HEK293 (cell line): ENCODE results near the gene MRO.

Experiments
- KLF1 ChIP-seq: fragments of 450-650 bp; formaldehyde crosslinking; IDR thresholded peaks from 2 replicates; pipeline ENCODE4 v1.5.1; 2016; ENCODE audit warnings: missing biosample characterization, missing genetic modification characterization
- YY1 ChIP-seq: fragments of 450-650 bp; formaldehyde crosslinking; IDR thresholded peaks from 2 replicates; pipeline ENCODE4 v1.5.1; 2018; ENCODE audit warnings: missing biosample characterization, missing genetic modification characterization
- ZNF629 ChIP-seq: fragments of 450-650 bp; formaldehyde crosslinking; IDR thresholded peaks from 2 replicates; pipeline ENCODE4 v1.5.1; 2017; ENCODE audit warnings: missing biosample characterization, missing genetic modification characterization
- ZNF830 ChIP-seq: fragments of 450-650 bp; IDR thresholded peaks from 2 replicates; pipeline ENCODE4 v1.5.0; 2018; ENCODE audit warnings: missing biosample characterization, missing genetic modification characterization, low read depth, mild to moderate bottlenecking, moderate library complexity
- TF ChIP-seq, protein P1 (sequence below): fragments of 450-650 bp; formaldehyde crosslinking; IDR thresholded peaks from 2 replicates; pipeline ENCODE4 v1.5.1; 2016; ENCODE audit warnings: missing biosample characterization, missing genetic modification characterization
- TF ChIP-seq, protein P2 (sequence below): fragments of 450-650 bp; formaldehyde crosslinking; IDR thresholded peaks from 2 replicates; pipeline ENCODE4 v1.5.1; 2016; ENCODE audit warnings: missing biosample characterization, missing genetic modification characterization
- TF ChIP-seq, protein P3 (sequence below): fragments of 450-650 bp; formaldehyde crosslinking; IDR thresholded peaks from 2 replicates; pipeline ENCODE4 v1.5.1; 2016; ENCODE audit warnings: missing biosample characterization, missing genetic modification characterization, borderline replicate concordance
- TF ChIP-seq, protein P4 (sequence below): fragments of 450-650 bp; formaldehyde crosslinking; optimal IDR thresholded peaks from 2 replicates; pipeline ENCODE3; 2016; ENCODE audit warnings: missing biosample characterization, mild to moderate bottlenecking, missing genetic modification characterization
- TF ChIP-seq, protein P5 (sequence below): fragments of 450-650 bp; formaldehyde crosslinking; IDR thresholded peaks from 2 replicates; pipeline ENCODE4 v1.5.1; 2016; ENCODE audit warnings: missing biosample characterization, missing genetic modification characterization
- TF ChIP-seq, protein P6 (sequence below): fragments of 450-650 bp; formaldehyde crosslinking; IDR thresholded peaks from 2 replicates; pipeline ENCODE4 v1.5.1; 2016; ENCODE audit warnings: missing biosample characterization, missing genetic modification characterization, low read depth

DNA sequence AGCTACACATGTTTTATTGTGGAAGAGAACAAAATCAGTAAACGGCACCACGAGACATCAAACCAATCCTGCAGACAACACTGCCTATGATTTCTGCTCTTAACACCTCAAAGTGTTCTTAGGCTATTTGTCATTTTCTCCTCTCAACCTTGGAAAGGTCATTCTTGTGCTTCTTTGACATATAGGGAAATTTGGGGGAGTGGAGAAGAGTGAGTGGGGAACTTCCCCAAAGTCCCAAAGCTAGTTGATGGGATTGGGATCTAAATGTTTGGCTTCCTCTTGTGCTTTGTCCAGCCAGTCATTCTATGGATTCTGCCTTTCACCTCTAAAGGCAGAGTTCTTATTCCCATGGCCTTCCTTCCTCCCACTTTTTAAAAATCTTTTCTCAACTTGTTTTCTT lies 5.8 kb upstream of the MRO start:
- TF ChIP-seq, protein P1, sequence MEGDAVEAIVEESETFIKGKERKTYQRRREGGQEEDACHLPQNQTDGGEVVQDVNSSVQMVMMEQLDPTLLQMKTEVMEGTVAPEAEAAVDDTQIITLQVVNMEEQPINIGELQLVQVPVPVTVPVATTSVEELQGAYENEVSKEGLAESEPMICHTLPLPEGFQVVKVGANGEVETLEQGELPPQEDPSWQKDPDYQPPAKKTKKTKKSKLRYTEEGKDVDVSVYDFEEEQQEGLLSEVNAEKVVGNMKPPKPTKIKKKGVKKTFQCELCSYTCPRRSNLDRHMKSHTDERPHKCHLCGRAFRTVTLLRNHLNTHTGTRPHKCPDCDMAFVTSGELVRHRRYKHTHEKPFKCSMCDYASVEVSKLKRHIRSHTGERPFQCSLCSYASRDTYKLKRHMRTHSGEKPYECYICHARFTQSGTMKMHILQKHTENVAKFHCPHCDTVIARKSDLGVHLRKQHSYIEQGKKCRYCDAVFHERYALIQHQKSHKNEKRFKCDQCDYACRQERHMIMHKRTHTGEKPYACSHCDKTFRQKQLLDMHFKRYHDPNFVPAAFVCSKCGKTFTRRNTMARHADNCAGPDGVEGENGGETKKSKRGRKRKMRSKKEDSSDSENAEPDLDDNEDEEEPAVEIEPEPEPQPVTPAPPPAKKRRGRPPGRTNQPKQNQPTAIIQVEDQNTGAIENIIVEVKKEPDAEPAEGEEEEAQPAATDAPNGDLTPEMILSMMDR (tag by site-specific recombination): no peak
- TF ChIP-seq, protein P2, sequence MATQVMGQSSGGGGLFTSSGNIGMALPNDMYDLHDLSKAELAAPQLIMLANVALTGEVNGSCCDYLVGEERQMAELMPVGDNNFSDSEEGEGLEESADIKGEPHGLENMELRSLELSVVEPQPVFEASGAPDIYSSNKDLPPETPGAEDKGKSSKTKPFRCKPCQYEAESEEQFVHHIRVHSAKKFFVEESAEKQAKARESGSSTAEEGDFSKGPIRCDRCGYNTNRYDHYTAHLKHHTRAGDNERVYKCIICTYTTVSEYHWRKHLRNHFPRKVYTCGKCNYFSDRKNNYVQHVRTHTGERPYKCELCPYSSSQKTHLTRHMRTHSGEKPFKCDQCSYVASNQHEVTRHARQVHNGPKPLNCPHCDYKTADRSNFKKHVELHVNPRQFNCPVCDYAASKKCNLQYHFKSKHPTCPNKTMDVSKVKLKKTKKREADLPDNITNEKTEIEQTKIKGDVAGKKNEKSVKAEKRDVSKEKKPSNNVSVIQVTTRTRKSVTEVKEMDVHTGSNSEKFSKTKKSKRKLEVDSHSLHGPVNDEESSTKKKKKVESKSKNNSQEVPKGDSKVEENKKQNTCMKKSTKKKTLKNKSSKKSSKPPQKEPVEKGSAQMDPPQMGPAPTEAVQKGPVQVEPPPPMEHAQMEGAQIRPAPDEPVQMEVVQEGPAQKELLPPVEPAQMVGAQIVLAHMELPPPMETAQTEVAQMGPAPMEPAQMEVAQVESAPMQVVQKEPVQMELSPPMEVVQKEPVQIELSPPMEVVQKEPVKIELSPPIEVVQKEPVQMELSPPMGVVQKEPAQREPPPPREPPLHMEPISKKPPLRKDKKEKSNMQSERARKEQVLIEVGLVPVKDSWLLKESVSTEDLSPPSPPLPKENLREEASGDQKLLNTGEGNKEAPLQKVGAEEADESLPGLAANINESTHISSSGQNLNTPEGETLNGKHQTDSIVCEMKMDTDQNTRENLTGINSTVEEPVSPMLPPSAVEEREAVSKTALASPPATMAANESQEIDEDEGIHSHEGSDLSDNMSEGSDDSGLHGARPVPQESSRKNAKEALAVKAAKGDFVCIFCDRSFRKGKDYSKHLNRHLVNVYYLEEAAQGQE (tag by site-specific recombination): no peak
- no peak for TF ChIP-seq KLF1 (tag by site-specific recombination)
- TF ChIP-seq YY1 (tag by site-specific recombination): no peak
- no peak for TF ChIP-seq ZNF830 (tag by site-specific recombination)
- TF ChIP-seq, protein P3, sequence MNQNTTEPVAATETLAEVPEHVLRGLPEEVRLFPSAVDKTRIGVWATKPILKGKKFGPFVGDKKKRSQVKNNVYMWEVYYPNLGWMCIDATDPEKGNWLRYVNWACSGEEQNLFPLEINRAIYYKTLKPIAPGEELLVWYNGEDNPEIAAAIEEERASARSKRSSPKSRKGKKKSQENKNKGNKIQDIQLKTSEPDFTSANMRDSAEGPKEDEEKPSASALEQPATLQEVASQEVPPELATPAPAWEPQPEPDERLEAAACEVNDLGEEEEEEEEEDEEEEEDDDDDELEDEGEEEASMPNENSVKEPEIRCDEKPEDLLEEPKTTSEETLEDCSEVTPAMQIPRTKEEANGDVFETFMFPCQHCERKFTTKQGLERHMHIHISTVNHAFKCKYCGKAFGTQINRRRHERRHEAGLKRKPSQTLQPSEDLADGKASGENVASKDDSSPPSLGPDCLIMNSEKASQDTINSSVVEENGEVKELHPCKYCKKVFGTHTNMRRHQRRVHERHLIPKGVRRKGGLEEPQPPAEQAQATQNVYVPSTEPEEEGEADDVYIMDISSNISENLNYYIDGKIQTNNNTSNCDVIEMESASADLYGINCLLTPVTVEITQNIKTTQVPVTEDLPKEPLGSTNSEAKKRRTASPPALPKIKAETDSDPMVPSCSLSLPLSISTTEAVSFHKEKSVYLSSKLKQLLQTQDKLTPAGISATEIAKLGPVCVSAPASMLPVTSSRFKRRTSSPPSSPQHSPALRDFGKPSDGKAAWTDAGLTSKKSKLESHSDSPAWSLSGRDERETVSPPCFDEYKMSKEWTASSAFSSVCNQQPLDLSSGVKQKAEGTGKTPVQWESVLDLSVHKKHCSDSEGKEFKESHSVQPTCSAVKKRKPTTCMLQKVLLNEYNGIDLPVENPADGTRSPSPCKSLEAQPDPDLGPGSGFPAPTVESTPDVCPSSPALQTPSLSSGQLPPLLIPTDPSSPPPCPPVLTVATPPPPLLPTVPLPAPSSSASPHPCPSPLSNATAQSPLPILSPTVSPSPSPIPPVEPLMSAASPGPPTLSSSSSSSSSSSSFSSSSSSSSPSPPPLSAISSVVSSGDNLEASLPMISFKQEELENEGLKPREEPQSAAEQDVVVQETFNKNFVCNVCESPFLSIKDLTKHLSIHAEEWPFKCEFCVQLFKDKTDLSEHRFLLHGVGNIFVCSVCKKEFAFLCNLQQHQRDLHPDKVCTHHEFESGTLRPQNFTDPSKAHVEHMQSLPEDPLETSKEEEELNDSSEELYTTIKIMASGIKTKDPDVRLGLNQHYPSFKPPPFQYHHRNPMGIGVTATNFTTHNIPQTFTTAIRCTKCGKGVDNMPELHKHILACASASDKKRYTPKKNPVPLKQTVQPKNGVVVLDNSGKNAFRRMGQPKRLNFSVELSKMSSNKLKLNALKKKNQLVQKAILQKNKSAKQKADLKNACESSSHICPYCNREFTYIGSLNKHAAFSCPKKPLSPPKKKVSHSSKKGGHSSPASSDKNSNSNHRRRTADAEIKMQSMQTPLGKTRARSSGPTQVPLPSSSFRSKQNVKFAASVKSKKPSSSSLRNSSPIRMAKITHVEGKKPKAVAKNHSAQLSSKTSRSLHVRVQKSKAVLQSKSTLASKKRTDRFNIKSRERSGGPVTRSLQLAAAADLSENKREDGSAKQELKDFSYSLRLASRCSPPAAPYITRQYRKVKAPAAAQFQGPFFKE (tag by site-specific recombination): no peak
- TF ChIP-seq, protein P4, sequence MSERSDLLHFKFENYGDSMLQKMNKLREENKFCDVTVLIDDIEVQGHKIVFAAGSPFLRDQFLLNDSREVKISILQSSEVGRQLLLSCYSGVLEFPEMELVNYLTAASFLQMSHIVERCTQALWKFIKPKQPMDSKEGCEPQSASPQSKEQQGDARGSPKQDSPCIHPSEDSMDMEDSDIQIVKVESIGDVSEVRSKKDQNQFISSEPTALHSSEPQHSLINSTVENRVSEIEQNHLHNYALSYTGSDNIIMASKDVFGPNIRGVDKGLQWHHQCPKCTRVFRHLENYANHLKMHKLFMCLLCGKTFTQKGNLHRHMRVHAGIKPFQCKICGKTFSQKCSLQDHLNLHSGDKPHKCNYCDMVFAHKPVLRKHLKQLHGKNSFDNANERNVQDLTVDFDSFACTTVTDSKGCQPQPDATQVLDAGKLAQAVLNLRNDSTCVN (tag by site-specific recombination): no peak
- TF ChIP-seq ZNF629 (tag by site-specific recombination): no peak
- TF ChIP-seq, protein P5, sequence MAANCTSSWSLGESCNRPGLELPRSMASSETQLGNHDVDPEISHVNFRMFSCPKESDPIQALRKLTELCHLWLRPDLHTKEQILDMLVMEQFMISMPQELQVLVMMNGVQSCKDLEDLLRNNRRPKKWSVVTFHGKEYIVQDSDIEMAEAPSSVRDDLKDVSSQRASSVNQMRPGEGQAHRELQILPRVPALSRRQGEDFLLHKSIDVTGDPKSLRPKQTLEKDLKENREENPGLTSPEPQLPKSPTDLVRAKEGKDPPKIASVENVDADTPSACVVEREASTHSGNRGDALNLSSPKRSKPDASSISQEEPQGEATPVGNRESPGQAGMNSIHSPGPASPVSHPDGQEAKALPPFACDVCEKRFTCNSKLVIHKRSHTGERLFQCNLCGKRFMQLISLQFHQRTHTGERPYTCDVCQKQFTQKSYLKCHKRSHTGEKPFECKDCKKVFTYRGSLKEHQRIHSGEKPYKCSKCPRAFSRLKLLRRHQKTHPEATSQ: no peak
- TF ChIP-seq, protein P6, sequence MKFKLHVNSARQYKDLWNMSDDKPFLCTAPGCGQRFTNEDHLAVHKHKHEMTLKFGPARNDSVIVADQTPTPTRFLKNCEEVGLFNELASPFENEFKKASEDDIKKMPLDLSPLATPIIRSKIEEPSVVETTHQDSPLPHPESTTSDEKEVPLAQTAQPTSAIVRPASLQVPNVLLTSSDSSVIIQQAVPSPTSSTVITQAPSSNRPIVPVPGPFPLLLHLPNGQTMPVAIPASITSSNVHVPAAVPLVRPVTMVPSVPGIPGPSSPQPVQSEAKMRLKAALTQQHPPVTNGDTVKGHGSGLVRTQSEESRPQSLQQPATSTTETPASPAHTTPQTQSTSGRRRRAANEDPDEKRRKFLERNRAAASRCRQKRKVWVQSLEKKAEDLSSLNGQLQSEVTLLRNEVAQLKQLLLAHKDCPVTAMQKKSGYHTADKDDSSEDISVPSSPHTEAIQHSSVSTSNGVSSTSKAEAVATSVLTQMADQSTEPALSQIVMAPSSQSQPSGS (tag by site-specific recombination): no peak
